ENCODE measurements around the gene PLXNC1. TPM values are rescaled to one million over a fixed set of nuclear protein-coding genes. Genes with fewer than 3 reads are reported as not detected.
A peak's percentile ranks its signal among the peaks of the same experiment; 100 is the strongest.

The PLXNC1 gene
- total and polyA plus RNA-seq, 9 of the 15 experiments (the other 6 are each of a cell fraction or from before 2014, with no cell fraction given), result 0.08 to 0.87 (median 0.28) TPM

GRCh38 chr12:94333396-94333795, 185.0 kb downstream of the PLXNC1 start:
- intact Hi-C loops (cut with micrococcal nuclease) (no loop called here), in situ Hi-C loops (cut with MboI) (no loop called here)
- Histone ChIP-seq H3K79me2 (ENCODE audit: control insufficient read depth, insufficient read depth, low read length) (no peaks in the 10 kb centered on the region), H4K20me1 (replicated peaks; ENCODE audit: control insufficient read depth, insufficient read depth, low read length) (no peaks in the 10 kb centered on the region), H3K27me3 (ENCODE audit: control insufficient read depth in 2 of 2, insufficient read depth in 2 of 2, low read length in 2 of 2) (no peaks in the 10 kb centered on the region), H3K9me1 (ENCODE audit: control insufficient read depth, insufficient read depth, low read length) (no peaks in the 10 kb centered on the region), H3K9me3 (replicated peaks; ENCODE audit: control insufficient read depth, insufficient read depth, low read depth, low read length) (no peaks in the 10 kb centered on the region), H3K4me2 (ENCODE audit: insufficient read depth, low read length) (no peak overlapping the region), H3K4me1 (replicated peaks in 1 of 2; ENCODE audit: control insufficient read depth in 2 of 2, insufficient read depth in 2 of 2, low read length in 2 of 2) (no peaks in the 10 kb centered on the region), H3K27ac (ENCODE audit: extremely low read depth, low read depth, low read length) (no peak overlapping the region), H3K36me3 (ENCODE audit: control insufficient read depth, insufficient read depth, low read length) (peaks cover 21% of the 10 kb centered on the region; the same call in 2 of the 3 replicates), H3K9ac (ENCODE audit: insufficient read depth in 1 of 2, low read depth in 2 of 2, low read length in 2 of 2) (no peak overlapping the region), H2AFZ (ENCODE audit: low read depth, low read length) (no peak overlapping the region), H3K4me3 (no peak overlapping the region)
- DNase-seq (ENCODE audit: extremely low read depth in 1 of 4, low spot score in 3 of 4), result no peak
- ATAC-seq, result no peak
- no TSS peak for BruUV-seq (replicated peaks)
- CTCF ChIA-PET (ENCODE audit: low intra/inter-chr PET ratio), result interaction anchor here (0.7 kb wide), 1 partner anchor 33 kb away, joined by 5 read pairs; no protein-coding TSS in a partner anchor
- 0 out of 2 replicates have a peak, but pooled peaks have one; percentile 7 for TF ChIP-seq NFE2 (IDR thresholded peaks at IDR 0.05; ENCODE audit: low read depth)
- TF ChIP-seq ZNF316 (IDR thresholded peaks at IDR 0.05), result 0 out of 2 replicates have a peak, but pooled peaks have one; percentile 4
- TF ChIP-seq ZNF12 (CRISPR knock-in tag; IDR thresholded peaks at IDR 0.05), result no peak
- FAIRE-seq, result no peak
- 83% methylated on average over 3 of the region's 3 CpGs for WGBS (ENCODE audit: insufficient coverage, low coverage, missing lambda C conversion rate)
- POLR2A ChIA-PET, result no interaction called here

- Histone ChIP-seq H3K27me3 (ENCODE audit: control insufficient read depth in 2 of 2, insufficient read depth in 2 of 2, low read length in 2 of 2) (no peaks in the 10 kb centered on the region), H4K20me1 (replicated peaks; ENCODE audit: control insufficient read depth, insufficient read depth, low read length) (no peaks in the 10 kb centered on the region), H3K27ac (ENCODE audit: extremely low read depth, low read depth, low read length) (no peak overlapping the region), H3K36me3 (ENCODE audit: control insufficient read depth, insufficient read depth, low read length) (peaks cover 4% of the 10 kb centered on the region; the same call in 2 of the 3 replicates), H3K9me1 (ENCODE audit: control insufficient read depth, insufficient read depth, low read length) (no peaks in the 10 kb centered on the region), H3K4me2 (ENCODE audit: insufficient read depth, low read length) (no peak overlapping the region), H3K4me1 (replicated peaks in 1 of 2; ENCODE audit: control insufficient read depth in 2 of 2, insufficient read depth in 2 of 2, low read length in 2 of 2) (no peaks in the 10 kb centered on the region), H3K79me2 (ENCODE audit: control insufficient read depth, insufficient read depth, low read length) (no peaks in the 10 kb centered on the region), H3K9ac (ENCODE audit: insufficient read depth in 1 of 2, low read depth in 2 of 2, low read length in 2 of 2) (no peak overlapping the region), H3K4me3 (no peak overlapping the region), H2AFZ (ENCODE audit: low read depth, low read length) (no peak overlapping the region), H3K9me3 (replicated peaks; ENCODE audit: control insufficient read depth, insufficient read depth, low read depth, low read length) (no peaks in the 10 kb centered on the region)
- CTCF ChIA-PET (ENCODE audit: low intra/inter-chr PET ratio), result no interaction called here
- DNase-seq (ENCODE audit: extremely low read depth in 1 of 4, low spot score in 3 of 4) (no peak), FAIRE-seq (no peak), ATAC-seq (no peak)
- TF ChIP-seq CBX8 (IDR thresholded peaks at IDR 0.05; ENCODE audit: borderline replicate concordance, extremely low read depth, low read depth, low read length, poor library complexity, severe bottlenecking), result no peak
- no TSS peak for BruUV-seq (replicated peaks)
- POLR2A ChIA-PET, result interaction anchor here (0.6 kb wide), 1 partner anchor 11 kb away, joined by 8 read pairs; no protein-coding TSS in a partner anchor
- intact Hi-C loops (cut with micrococcal nuclease), result no loop called here
- in situ Hi-C loops (cut with MboI), result no loop called here
- 69% methylated on average over 5 of the region's 5 CpGs for WGBS (ENCODE audit: insufficient coverage, low coverage, missing lambda C conversion rate)
Measured at GRCh38 chr12:94336211-94336925, 188.0 kb downstream of the PLXNC1 start.

All from K562 (cell line).